MM.1S (cell line): Measurements from ENCODE around the gene PAXX.
"Not testable (repeated sequence)": the region's sequence is repeated elsewhere in the genome, so short reads cannot be mapped to it uniquely, and the experiment has no call there.

Source experiments
- DNase-seq: peaks from one replicate; pipeline ENCODE4 v3.0.0-alpha.2; 2015
- H2AFZ ChIP-seq: fragments of 300-600 bp; sonication (generic); 2 replicates; pipeline ENCODE4 v1.6.0; 2016; ENCODE audit warnings: antibody characterized with exemption, low read length
- H3F3A ChIP-seq: fragments of 300-600 bp; sonication (generic); 2 replicates; pipeline ENCODE4 v1.6.1; 2016; ENCODE audit warnings: mild to moderate bottlenecking, antibody characterized with exemption, low read length, moderate library complexity, mixed read lengths; ENCODE audit not compliant: insufficient read depth
- H3K27ac ChIP-seq: fragments of 300-600 bp; sonication (generic); 2 replicates; pipeline ENCODE4 v1.5.1; 2016; ENCODE audit warnings: mild to moderate bottlenecking, low read length
- H3K27me3 ChIP-seq: fragments of 300-600 bp; sonication (generic); replicated peaks from 2 replicates; pipeline ENCODE4 v1.6.0; 2016; ENCODE audit warnings: low read length; ENCODE audit not compliant: insufficient read depth
- H3K36me3 ChIP-seq: fragments of 300-600 bp; sonication (generic); replicated peaks from 2 replicates; pipeline ENCODE4 v1.6.1; 2016; ENCODE audit warnings: mild to moderate bottlenecking, low read length, mixed read lengths; ENCODE audit not compliant: insufficient read depth
- H3K4me1 ChIP-seq: fragments of 300-600 bp; sonication (generic); 2 replicates; pipeline ENCODE4 v1.6.1; 2016; ENCODE audit warnings: low read length, mixed read lengths
- H3K4me2 ChIP-seq: fragments of 300-600 bp; sonication (generic); 2 replicates; pipeline ENCODE4 v1.6.0; 2016; ENCODE audit warnings: low read depth, low read length
- H3K4me3 ChIP-seq: fragments of 300-600 bp; sonication (generic); 2 replicates; pipeline ENCODE4 v1.5.1; 2016; ENCODE audit warnings: low read length, mixed read lengths
- H3K79me2 ChIP-seq: fragments of 300-600 bp; sonication (generic); 2 replicates; pipeline ENCODE4 v1.6.1; 2016; ENCODE audit warnings: mixed run types, low read length, mixed read lengths
- H3K9ac ChIP-seq: fragments of 300-600 bp; sonication (generic); 2 replicates; pipeline ENCODE4 v1.6.1; 2016; ENCODE audit warnings: low read length, mixed read lengths
- H3K9me2 ChIP-seq: fragments of 300-600 bp; sonication (generic); replicated peaks from 2 replicates; pipeline ENCODE4 v1.6.1; 2016; ENCODE audit warnings: mild to moderate bottlenecking, low read length, mixed read lengths; ENCODE audit not compliant: insufficient read depth
- H3K9me3 ChIP-seq: fragments of 300-600 bp; sonication (generic); replicated peaks from 2 replicates; pipeline ENCODE4 v1.6.1; 2016; ENCODE audit warnings: mild to moderate bottlenecking, low read length, mixed read lengths; ENCODE audit not compliant: insufficient read depth
- H4K20me1 ChIP-seq: fragments of 300-600 bp; sonication (generic); 2 replicates; pipeline ENCODE4 v1.6.1; 2016; ENCODE audit warnings: mild to moderate bottlenecking, low read length, moderate library complexity, mixed read lengths; ENCODE audit not compliant: insufficient read depth
- EZH2 ChIP-seq: fragments of 300-600 bp; sonication (generic); optimal IDR thresholded peaks from 2 replicates; pipeline ENCODE3; 2017; ENCODE audit warnings: low read depth, mild to moderate bottlenecking, antibody characterized with exemption, low read length, mixed read lengths
- EZH2phosphoT487 ChIP-seq: fragments of 300-600 bp; sonication (generic); IDR thresholded peaks from 2 replicates; pipeline ENCODE4 v1.6.1; 2018; ENCODE audit warnings: antibody characterized with exemption, low read length
- TF ChIP-seq, protein P1 (sequence below): fragments of 300-600 bp; sonication (generic); IDR thresholded peaks from 2 replicates; pipeline ENCODE4 v1.5.1; 2016; ENCODE audit warnings: antibody characterized with exemption, low read length, mixed read lengths

PAXX gene

DNA sequence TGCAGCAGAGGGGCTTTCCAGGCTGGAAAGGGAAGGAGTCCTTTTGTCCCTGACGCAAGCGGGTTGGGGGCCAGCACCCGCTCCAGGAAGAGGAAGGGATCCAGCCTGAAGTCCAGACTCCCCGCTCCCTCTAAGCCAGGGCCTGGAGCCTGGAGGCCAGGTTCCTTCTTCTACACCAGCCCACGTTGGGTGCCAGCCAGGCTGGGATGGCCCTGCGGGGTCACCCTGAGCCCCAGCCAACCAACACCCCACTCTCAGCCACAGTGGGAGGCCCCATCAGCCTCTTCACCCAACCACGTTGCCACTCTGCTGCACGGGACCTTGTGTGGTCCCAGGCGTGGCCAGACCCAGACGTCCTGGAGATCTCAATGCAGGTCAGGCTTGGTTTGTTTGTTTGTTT is 40.6 kb downstream of the PAXX start:
- TF ChIP-seq, protein P1, sequence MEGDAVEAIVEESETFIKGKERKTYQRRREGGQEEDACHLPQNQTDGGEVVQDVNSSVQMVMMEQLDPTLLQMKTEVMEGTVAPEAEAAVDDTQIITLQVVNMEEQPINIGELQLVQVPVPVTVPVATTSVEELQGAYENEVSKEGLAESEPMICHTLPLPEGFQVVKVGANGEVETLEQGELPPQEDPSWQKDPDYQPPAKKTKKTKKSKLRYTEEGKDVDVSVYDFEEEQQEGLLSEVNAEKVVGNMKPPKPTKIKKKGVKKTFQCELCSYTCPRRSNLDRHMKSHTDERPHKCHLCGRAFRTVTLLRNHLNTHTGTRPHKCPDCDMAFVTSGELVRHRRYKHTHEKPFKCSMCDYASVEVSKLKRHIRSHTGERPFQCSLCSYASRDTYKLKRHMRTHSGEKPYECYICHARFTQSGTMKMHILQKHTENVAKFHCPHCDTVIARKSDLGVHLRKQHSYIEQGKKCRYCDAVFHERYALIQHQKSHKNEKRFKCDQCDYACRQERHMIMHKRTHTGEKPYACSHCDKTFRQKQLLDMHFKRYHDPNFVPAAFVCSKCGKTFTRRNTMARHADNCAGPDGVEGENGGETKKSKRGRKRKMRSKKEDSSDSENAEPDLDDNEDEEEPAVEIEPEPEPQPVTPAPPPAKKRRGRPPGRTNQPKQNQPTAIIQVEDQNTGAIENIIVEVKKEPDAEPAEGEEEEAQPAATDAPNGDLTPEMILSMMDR = no peak
- no peak for TF ChIP-seq EZH2
- TF ChIP-seq EZH2phosphoT487 = no peak
- no peaks in the 10 kb centered on the region for H4K20me1 ChIP-seq
- no peak overlapping the region for H2AFZ ChIP-seq
- H3K4me1 ChIP-seq = peaks cover 8% of the 10 kb centered on the region
- no peak overlapping the region for H3K9ac ChIP-seq
- peaks cover 70% of the 10 kb centered on the region for H3K27me3 ChIP-seq
- H3K9me3 ChIP-seq = no peaks in the 10 kb centered on the region
- H3K27ac ChIP-seq = no peak overlapping the region
- DNase-seq = no peak
- H3K36me3 ChIP-seq = no peaks in the 10 kb centered on the region
- peaks cover 5% of the 10 kb centered on the region for H3F3A ChIP-seq
- no peak overlapping the region for H3K4me2 ChIP-seq
- no peaks in the 10 kb centered on the region for H3K9me2 ChIP-seq
- no peak overlapping the region for H3K4me3 ChIP-seq
- no peaks in the 10 kb centered on the region for H3K79me2 ChIP-seq

DNA sequence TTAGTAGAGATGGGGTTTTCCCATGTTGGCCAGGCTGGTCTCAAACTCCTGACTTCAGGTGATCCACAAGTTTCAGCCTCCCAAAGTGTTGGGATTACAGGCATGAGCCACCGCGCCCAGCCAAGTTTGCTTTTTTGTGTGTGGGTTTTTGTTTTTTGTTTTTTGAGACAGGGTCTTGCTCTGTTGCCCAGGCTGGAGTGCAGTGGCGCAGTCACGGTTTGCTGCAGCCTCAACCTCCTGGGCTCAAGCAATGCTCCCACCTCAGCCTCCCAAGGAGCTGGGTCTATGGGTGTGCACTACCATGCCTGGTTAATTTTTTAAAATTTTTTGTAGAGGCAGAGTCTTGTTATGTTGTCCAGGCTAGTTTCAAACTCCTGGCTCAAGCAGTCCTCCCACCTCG is 41.3 kb downstream of the PAXX start:
- H3K27ac ChIP-seq, H3K4me3 ChIP-seq, DNase-seq, H2AFZ ChIP-seq, H3K9ac ChIP-seq, H3K9me3 ChIP-seq, H3K9me2 ChIP-seq, H3K4me1 ChIP-seq, H3K4me2 ChIP-seq, H3F3A ChIP-seq, H3K79me2 ChIP-seq, H3K36me3 ChIP-seq, H4K20me1 ChIP-seq: not testable (repeated sequence)
- peaks cover 70% of the 10 kb centered on the region for H3K27me3 ChIP-seq

- H3K36me3 ChIP-seq = no peaks in the 10 kb centered on the region
- H3K4me3 ChIP-seq = no peak overlapping the region
- no peak overlapping the region for H3K27ac ChIP-seq
- H3K9me2 ChIP-seq = no peaks in the 10 kb centered on the region
- H3F3A ChIP-seq = peaks cover 1% of the 10 kb centered on the region
- no peak for DNase-seq
- peaks cover 77% of the 10 kb centered on the region for H3K27me3 ChIP-seq
- no peak for TF ChIP-seq EZH2phosphoT487
- TF ChIP-seq, protein P1 = no peak
- no peak for TF ChIP-seq EZH2
- no peaks in the 10 kb centered on the region for H3K79me2 ChIP-seq
- H3K4me1 ChIP-seq = peaks cover 5% of the 10 kb centered on the region
- H3K9me3 ChIP-seq = no peaks in the 10 kb centered on the region
- H2AFZ ChIP-seq = no peak overlapping the region
- peak overlapping the region; percentile 7; the same call in 1 of the 2 replicates for H3K4me2 ChIP-seq
- H3K9ac ChIP-seq = no peak overlapping the region
- no peaks in the 10 kb centered on the region for H4K20me1 ChIP-seq
Observed at GRCh38 chr9:137034039-137034708, 42.0 kb downstream of the PAXX start.
